Thyroid gland (tissue), 4 donors: Measurements from ENCODE around the gene C13orf46.

Experiments
- POLR2A ChIP-seq, 2 donors: fragments of 450-650 bp; IDR thresholded peaks; one replicate each; pipeline ENCODE4 v1.6.1; 2017; ENCODE audit warnings: antibody characterized with exemption in 2 of 2, mild to moderate bottlenecking in 2 of 2, moderate library complexity in 1 of 2
- TF ChIP-seq, protein P1 (sequence below), 6 experiments: fragments of 200-600 bp in 3 of 6; fragments of 450-650 bp in 3 of 6; sonication (generic) in 3 of 6; IDR thresholded peaks; one replicate each; pipeline ENCODE4 v1.5.1; 2016 to 2019; ENCODE audit warnings: antibody characterized with exemption in 6 of 6, mild to moderate bottlenecking in 2 of 6, inconsistent platforms in 1 of 6, moderate library complexity in 1 of 6

DNA sequence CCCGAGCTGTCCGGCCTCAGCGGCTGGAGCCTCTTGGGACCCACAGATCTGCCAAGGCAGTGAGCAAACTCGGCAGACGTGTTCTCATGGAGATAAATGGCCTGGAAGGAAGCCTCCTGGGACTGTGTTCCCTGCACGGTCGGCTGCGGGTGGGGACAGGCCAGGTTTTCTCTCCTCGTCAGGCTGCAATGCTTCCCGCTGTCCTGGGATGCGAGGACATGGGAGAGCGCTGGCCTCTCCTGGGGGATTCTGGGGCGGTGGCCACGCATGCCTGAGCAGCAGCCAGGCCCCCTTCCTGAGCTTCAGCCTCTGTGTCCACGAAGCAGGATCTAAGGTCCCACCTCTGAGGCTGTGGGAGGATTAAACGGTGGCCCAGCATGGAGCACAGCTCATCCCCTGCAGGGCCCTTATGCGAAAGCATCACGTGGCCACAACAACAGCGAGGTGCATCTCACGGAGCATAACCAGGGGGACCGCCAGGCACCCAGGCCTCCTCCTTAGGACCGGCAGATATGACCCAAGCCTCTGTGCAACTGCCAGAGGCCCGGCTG is 21.2 kb upstream of the C13orf46 start:
- TF ChIP-seq POLR2A (IDR thresholded peaks at IDR 0.05), result no peak
- TF ChIP-seq, protein P1, sequence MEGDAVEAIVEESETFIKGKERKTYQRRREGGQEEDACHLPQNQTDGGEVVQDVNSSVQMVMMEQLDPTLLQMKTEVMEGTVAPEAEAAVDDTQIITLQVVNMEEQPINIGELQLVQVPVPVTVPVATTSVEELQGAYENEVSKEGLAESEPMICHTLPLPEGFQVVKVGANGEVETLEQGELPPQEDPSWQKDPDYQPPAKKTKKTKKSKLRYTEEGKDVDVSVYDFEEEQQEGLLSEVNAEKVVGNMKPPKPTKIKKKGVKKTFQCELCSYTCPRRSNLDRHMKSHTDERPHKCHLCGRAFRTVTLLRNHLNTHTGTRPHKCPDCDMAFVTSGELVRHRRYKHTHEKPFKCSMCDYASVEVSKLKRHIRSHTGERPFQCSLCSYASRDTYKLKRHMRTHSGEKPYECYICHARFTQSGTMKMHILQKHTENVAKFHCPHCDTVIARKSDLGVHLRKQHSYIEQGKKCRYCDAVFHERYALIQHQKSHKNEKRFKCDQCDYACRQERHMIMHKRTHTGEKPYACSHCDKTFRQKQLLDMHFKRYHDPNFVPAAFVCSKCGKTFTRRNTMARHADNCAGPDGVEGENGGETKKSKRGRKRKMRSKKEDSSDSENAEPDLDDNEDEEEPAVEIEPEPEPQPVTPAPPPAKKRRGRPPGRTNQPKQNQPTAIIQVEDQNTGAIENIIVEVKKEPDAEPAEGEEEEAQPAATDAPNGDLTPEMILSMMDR (IDR thresholded peaks at IDR 0.05), result no peak
